ENCODE data around the gene HDAC11.
"Not testable (repeated sequence)": the region's sequence is repeated elsewhere in the genome, so short reads cannot be mapped to it uniquely, and the experiment has no call there.

HDAC11 gene, protein sequence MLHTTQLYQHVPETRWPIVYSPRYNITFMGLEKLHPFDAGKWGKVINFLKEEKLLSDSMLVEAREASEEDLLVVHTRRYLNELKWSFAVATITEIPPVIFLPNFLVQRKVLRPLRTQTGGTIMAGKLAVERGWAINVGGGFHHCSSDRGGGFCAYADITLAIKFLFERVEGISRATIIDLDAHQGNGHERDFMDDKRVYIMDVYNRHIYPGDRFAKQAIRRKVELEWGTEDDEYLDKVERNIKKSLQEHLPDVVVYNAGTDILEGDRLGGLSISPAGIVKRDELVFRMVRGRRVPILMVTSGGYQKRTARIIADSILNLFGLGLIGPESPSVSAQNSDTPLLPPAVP

DNA sequence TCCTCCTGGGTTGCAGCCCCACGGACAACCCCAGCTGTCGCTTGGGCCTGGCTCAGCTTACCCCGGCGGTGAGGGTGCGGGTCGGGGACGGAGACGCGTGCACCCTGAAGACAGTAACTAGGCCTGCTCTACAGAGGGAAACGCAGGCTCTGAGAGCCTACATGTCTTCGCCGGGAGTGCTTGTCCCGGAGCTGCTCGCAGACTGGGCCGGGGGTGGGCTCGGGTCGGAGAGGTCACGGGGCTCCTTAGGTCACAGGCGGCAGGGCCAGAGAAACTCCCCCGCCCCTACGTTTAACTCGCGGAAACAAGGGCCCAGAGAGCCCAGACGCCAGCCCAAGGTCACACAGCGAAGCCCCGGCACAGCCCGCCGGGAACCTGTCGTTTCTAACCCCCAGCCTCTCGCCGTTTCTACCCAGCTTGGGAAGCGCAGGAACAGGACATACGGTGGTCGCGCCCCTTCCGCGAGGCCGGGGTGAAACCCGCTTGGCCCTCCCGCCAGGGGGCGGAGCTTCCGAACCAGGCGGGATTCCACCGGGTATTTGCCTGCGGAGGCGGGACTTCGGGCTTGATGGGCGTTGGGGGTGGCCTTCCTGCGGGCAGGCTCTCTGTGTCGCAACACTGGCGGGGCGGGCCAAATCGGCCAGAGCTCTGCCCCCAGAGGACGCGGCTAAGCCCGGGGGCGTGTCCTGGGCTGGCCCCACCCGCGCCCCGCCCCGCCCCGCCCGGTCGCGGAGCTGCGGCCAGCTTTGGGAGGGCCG, at the start of gene HDAC11:
Gene HDAC11 (plus strand): TSS at position 725 of the 758 bp plus-strand sequence. CDS start 42 bp downstream, outside the sequence.
- peak; percentile 100 for DNase-seq (ENCODE audit: low spot score)

- DNase-seq (ENCODE audit: low spot score) = not testable (repeated sequence)
Observed at GRCh38 chr3:13430411-13430875, 49.7 kb upstream of the HDAC11 start.

- no peak for DNase-seq (ENCODE audit: low spot score)
Observed at GRCh38 chr3:13432093-13432492, 48.0 kb upstream of the HDAC11 start.

- no peak for DNase-seq (ENCODE audit: low spot score)
Observed at GRCh38 chr3:13433912-13434311, 46.2 kb upstream of the HDAC11 start.

DNA sequence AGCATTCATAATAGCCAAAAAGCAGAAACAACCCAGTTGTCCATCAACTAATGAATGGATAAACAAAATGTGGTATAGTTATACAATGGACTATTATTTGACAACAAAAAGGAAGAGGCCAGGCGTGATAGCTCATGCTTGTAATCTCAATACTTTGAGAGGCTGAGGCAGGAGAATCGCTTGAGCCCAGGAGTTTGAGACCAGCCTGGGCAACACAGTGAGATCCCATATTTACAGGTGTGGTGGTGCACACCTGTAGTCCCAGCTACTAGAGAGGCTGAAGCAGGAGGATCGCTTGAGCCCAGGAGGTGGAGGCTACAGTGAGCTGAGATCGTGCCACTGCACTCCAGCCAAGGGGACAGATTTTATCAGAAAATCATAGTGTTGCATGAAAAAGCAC, 43.9 kb upstream of the HDAC11 start:
- not testable (repeated sequence) for DNase-seq (ENCODE audit: low spot score)

- DNase-seq (ENCODE audit: low spot score) = no peak
Observed at GRCh38 chr3:13440204-13440817, 39.8 kb upstream of the HDAC11 start.

DNA sequence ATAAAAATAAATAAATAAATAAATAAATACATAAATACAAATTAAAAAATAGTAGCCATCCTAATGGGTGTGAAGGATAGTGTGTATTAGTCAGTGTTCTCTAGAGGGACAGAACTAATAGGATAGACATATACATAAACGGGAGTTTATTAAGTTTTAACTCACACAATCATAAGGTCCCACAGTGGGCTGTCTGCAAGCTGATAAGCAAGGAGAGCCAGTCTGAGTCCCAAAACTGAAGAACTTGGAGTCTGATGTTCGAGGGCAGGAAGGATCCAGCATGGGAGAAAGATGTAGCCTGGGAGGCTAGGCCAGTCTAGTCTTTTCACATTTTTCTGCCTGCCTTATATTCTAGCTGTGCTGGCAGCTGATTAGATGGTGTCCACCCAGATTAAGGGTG, 37.2 kb upstream of the HDAC11 start:
- not testable (repeated sequence) for DNase-seq (ENCODE audit: low spot score)

DNA sequence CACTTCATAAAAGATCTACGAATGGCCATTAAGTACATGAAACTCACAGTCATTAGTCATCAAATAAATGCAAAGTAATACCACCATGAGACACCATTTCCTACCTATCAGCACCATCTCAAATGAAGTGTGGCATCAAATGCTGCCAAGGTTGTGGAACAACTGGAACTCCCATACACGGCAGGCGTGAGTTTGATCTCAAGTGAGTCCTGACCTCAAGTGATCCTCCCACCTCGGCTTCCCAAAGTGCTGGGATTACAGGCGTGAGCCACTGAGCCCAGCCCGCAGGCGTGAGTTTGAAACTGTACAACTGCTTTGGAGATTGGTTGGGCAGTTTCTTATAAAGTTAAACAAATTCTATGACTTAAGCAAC, 28.8 kb upstream of the HDAC11 start:
- no peak for DNase-seq (ENCODE audit: low spot score)

DNA sequence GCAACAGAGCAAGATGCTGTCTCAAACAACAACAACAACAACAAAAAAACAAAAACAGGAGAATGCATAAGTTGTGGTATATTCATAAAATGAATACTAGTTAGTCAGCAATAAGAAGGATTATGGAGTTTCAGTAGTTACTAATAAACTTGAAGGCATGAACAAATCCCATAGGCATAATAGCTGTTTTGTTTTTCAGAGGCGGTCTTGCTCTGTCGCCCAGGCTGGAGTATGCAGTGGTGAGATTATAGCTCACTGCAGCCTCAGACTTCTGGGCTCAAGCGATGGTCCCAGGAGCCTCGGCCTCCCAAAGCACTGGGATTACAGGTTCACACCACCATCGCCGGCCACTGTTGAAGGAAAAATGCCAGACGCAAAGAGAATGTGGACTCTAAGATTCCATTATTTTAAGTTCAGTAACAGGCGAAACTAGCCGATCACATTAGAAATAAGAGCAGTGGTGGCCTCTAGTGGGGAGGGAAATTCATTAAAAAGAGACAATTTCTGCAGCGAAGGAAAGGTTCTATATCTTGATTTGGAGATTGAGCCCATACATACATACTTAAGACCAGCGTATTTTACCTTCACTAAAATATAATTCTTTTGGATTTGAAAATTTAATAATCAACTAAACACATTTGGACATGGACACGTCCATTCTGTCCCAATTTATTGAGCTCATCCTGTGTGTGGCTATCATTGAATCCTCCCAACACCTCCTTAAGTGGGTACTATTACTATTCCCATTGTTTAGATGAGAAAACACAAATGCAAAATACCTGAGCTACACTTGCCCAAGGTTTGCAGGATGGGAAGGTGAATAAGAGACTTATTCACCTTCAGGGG, 27.4 kb upstream of the HDAC11 start:
- DNase-seq (ENCODE audit: low spot score) = peak; percentile 50

GRCh38 chr3:13455644-13456043, 24.5 kb upstream of the HDAC11 start:
- DNase-seq (ENCODE audit: low spot score) = no peak

GRCh38 chr3:13457593-13457992, 22.5 kb upstream of the HDAC11 start:
- no peak for DNase-seq (ENCODE audit: low spot score)

DNA sequence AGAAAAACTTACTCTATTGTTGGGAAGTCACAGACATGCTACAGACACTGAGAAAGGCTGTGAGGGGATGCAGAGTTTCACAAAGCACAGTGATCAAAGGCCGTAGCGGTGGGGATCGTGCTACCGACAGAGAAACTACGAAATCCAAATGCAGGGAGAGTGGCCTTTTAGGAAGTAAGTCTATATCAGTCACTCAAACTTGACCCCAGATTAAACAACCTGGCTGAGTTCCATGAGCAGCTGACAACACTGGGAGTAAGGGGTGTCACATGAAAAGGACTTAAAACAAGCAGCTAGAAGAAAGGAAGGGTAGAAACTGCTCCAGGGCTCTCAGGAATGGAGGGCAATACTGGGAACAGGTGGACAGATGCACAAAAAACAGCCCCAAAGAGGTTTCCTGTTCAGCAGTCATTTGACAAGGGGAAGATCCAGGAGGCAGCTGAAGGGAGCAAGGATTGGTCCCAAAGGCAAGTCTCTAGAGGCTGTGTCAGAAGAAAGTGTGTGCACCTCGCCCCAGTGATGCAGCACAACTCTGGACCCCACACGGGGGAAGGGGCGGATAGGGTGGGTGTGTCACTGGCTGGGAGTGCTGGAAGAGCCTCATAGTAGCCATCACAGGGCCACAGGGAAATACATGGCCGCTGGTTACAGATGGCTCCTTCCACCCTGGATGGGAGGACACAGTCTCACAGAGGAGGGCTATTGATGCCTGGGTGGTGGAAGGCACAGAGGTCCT, 20.3 kb upstream of the HDAC11 start:
- DNase-seq (ENCODE audit: low spot score) = no peak

GRCh38 chr3:13460341-13460736, 19.8 kb upstream of the HDAC11 start:
- no peak for DNase-seq (ENCODE audit: low spot score)

GRCh38 chr3:13461169-13462124, 18.7 kb upstream of the HDAC11 start:
- no peak for DNase-seq (ENCODE audit: low spot score)

DNA sequence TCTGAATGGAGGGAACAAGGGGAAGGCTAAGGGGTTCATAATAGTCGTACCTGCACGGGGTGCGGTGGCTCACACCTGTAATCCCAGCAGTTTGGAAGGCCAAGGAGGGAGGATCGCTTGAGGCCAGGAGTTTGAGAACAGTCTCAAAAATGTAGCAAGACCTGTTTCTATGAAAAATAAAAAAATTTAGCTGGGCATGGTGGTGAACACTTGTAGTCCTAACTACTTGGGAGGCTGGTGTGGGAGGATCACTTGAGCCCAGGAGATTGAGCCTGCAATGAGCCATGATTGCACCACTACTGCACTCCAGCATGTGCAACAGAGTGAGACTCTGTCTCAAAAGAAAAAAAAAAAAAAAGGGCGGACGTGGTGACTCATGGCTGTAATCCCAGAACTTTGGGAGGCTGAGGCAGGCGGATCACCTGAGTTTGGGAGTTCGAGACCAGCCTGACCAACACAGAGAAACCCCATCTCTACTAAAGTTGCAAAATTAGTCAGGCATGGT, 17.9 kb upstream of the HDAC11 start:
- DNase-seq (ENCODE audit: low spot score) = no peak

- no peak for DNase-seq (ENCODE audit: low spot score)
Observed at GRCh38 chr3:13462822-13463221, 17.3 kb upstream of the HDAC11 start.

DNA sequence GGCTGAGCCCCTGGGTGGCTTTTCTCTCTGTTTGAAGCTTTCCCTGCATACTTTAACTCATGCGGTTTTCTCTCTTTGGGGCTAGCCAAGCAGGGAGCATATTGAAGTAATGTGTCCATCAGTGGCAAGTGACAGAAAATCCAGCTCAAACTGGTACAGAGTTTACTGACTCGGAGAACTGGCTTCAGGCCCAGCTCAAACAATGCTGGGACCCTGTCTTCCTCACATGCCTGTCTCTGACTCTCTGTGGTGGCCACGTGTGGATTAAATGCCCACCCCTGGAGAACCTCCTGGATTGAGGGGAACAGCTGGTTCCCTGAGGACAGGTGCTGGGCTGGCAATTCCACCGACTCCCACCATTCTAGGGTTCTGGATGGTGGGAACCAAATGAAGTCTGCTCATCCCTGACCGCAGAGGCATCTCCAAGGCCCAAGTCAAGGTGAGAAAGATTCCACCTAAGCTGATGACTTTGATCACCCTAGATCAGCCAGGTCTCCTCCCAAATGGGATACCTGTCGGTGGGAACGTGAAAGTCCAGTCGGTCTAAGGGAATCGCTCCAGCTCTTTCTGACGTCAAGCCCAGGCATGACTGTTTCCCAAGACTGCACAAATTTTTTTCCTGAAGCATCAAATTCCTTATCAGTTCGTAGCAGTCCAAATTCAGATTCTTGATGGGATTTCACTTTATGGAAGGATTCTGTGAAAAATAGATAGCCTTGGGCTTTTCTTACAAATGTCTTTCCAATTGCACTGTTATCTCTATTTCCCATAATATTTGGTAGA, 16.3 kb upstream of the HDAC11 start:
- no peak for DNase-seq (ENCODE audit: low spot score)

DNA sequence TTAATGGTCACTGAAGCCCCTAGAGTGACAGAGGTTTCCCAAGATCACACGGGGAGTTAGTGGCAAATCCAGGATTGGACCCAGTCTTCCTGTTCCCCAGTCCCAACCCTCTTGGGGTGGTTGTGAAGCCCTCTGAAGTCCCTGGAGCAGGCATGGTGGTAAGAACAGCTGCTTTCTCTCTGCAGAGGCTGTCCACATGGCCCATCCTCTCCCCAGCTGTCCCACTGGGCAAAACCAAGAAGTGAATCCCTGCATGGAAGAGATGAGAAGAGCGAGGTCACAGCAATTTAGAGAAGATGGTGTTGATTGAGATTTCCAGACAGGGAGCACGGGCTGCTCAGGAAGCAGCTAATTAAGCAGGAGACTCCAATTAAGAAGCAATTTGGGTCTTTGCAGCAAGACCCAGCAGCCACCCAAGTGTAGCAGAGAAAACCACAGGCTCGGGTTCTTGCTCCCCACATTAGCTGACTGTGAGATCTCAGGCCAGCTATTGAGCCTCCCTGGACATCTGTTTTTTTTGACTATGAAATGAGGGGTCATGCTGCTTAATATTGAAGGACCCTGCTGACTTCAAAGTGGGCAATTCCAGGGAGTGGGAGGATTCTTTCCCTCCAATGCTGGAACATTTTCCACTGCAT, 14.8 kb upstream of the HDAC11 start:
- no peak for DNase-seq (ENCODE audit: low spot score)

GRCh38 chr3:13466781-13467180, 13.3 kb upstream of the HDAC11 start:
- DNase-seq (ENCODE audit: low spot score) = no peak
